CD4-positive, alpha-beta T cell treated with Interleukin-17A for 4 hours (primary cell): ENCODE results near the gene TPD52L1.

ENCODE experiments used
- DNase-seq: peaks from one replicate; pipeline ENCODE4 v3.0.0-alpha.2; 2020; ENCODE audit warnings: mixed read lengths

TPD52L1 gene

DNA sequence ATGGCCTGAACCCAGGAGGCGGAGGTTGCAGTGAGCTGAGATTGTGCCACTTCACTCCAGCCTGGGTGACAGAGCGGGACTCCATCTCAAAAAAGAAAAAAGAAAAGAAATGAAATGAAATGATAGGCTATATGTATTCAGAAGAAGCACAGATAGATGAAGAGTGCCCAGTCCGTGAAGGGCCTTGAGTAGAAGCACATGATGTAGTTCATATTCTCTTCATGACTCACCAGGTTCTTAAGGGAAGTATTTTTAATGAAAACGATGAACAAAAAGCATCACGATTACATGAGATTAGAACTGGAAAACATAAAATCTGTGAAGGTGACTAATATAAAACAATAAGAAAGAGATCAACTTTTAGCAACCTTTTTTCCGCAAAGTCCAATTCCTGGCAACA is 29.8 kb downstream of the TPD52L1 start:
- DNase-seq: no peak

DNA sequence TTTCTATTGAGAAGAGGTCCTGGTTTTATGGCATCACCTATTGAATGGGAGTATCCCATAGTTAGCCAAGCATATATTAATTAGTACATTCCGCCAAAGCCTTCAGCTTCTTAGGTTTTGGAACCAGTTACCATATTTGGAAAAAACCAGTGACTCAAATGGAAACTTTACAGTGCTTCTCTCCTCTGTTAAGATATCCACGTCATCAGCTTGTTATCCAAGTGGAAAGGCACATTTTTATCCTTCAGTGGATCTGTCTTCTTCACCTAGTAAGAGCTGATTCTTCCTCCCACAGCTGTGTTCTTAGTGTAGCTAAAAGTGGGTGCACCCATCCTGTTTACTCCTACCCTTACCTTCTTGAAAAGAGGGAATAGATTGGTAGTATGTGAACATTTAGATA is 34.5 kb downstream of the TPD52L1 start:
- no peak for DNase-seq

DNA sequence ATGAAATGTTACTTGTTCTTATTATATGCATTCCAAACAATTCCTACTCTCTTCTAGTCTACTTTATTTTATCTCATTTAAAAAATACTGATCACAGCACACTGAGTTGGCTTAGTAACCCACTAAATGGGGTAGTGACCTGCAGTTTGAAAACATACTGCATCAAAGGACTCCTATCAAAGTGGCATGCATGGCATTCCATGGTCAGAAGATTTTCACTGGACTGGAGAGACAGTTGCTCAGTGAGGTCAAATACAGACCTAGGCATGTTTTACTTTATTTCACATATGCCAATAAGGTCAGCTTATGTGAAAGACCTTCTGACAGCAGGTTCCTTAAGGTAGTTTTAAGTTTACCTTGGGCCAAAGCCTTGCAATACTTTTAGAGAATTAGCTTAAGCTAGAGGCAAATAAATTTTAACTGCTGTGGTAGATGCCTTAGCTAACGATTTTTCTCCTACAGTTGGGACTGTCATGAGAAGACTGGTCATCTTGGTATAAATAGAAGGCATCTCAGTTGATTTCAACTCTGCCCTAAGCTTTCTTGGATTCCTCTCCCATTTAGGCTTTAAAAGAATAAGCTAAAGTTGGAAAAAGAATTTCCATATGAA is 35.1 kb downstream of the TPD52L1 start:
- DNase-seq: no peak

DNA sequence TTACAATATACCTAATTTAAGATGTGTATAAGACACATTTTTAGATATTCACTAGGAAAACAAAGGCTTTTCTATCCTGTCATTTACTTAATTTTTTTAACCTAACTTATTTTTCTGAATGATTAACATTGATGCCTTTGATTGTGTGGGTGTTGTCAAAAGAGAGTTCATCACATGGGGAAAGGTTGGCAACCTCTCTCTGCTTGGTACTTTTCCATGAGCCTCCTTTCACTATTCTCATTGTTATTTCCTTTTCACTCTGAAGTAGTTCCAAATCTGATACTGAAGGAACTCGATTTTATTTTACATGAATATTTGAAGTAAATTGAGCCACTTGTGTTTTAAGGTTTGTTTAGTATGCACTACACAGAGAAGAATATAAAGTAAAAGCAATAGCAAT is 35.9 kb downstream of the TPD52L1 start:
- DNase-seq: no peak

DNA sequence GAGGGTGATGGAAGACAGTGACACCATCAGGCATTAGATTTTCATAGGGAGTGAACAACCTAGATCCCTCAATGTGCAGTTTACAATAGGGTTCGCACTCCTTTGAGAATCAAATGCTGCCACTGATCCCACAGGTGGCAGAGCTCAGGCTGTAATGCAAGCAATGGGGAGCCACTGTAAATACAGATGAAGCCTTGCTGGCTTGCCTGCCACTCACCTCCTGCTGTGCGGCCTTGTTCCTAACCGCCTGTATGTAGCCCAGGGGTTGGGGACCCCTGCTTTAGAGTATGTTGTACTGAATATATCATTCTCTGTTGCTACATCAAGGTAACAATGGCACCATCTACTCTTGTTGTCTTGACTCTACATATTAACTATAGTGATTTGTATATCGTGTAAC is 37.1 kb downstream of the TPD52L1 start:
- DNase-seq: no peak

DNA sequence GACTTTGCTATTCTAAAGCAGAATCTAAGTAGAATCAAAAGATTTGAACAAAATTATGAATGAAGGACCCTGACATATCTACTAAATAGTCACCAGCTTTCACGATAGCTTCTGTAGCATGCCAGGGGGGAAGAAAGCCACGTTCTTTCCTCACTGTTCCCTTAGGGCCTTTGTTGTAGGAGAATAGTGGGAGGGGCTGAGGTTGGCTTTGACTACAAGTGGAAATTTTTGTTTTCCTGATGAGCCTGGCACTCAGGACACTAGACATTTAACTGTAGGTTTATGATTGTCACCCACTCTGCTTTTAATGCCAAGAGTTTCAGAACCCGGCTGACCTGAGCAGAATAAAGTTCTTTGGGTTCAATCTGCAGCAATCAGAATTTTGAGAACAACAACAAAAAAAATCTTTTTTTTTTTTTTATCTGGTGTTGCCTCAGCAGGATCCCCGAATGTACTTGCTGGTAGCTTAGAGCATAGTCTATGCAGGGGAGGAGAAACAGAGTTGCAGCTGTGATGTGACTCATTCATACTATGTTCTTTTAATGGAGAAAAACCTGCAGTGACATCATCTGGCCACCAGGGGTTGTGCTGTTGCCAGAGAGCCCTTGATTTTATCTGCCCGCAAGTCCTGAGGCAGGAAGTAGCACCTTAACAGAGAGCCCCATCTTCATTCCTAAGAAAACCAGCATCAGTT is 38.5 kb downstream of the TPD52L1 start:
- peak; percentile 65 for DNase-seq

DNA sequence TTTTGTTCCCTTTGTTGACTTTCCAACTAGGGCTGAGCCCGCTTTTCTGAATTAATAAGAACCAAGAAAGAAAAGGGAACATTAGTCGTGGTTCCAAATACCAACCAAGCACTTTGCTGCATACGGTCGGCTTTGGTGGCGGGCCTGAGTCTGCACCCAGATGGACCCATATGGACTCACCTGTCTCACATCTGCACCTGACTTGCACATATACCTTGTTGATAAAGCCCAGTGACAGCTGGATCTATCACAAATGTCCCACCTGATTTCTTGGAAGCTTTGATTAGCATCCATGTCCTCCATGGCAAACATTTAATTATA is 39.0 kb downstream of the TPD52L1 start:
- no peak for DNase-seq

DNA sequence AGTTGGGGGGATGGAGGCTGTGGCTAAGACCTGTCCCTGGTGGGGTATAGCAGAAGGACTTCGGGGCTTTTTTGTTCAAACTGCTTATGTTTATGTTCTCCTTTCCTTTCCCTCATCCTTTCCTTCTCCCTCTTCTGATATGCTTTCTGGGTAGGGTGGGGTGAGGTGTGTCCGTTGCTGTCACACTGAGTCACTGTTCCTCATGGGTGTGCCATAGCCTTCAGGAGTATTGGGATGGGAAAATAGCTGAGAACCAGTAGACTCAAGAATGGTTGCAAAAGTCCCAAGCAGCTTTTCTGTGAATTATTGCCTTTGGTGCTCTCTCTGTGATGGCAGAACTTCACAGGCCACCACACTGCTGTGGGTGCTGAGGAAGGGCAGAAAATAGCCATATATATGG is 39.6 kb downstream of the TPD52L1 start:
- DNase-seq: no peak

DNA sequence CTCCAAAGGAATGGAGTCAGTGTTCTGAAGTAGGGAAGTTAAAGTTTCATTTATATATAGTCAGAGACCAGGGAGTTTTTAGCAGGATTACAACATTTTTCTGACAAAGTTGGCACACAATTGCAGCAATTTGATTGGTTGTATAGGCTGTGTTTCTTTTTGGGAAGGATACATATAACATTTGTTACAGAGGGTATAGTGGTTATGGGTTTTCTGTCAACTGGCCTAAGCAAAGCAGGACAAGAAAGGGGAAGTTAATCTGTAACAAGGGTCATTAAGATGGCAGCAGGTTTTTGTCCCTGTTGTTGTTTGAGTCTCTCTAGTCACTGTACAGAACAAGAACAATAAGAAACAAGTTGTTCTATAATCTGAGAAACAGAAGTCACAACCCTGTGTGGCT is 41.4 kb downstream of the TPD52L1 start:
- DNase-seq: no peak

DNA sequence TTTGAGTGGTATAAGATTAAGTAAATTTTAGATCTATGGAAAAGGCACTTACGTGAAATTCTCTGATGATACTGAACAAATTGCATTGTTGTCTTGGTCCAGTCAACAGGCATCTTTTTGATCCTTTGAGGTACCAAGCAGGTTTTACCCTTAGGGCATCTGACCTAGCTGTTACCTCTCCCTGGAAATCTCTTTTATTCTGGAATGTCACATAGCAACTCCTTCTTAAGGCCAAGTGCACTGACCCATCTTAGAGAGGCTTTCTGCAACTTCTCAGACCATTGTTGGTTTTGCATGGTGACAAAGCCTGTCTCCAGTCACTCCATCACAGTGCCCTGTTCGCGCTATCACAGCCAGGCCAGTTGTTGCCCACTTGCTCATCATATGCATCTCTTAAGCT is 42.0 kb downstream of the TPD52L1 start:
- no peak for DNase-seq

DNA sequence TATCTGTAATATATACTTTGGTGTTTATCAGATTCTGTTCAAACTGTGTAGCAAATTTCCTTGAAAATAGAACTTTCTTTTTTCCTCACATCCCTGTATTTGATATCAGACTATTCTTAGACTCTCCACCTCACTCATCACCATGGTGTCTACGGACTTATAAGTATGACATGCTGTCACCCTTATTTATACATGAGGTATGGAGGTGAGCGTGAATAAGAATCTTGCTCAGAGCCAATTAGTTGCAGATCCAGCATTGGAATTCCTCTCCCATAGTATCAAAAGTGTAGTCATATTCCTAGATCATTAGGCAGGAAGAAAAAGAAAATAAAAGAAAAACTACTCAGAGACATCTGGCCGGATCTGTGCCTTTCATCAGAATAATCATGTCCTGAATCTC is 43.0 kb downstream of the TPD52L1 start:
- no peak for DNase-seq

DNA sequence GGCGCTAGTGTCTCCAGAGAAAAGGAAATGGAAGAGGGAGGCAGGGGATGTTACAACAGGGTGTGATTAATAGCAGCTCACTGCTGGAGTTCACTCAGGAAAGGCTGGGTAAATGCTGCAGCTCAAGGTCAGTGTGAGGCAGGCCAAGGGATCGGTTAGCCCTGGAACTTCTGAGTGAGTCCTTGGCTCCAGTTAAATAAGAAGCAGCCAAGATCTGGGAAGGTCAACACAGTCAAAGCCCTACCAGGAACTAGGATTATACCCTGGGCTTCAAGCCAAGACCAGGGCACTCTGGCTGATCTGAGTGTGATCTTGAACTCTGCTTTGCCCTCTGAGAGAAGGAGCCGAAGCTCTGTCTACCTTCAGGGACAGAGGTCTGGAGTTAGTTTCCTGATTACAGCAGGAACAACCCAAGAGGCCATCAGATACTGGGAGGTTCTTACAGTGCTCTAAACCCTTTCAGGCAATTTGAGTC is 44.3 kb downstream of the TPD52L1 start:
- DNase-seq: no peak

DNA sequence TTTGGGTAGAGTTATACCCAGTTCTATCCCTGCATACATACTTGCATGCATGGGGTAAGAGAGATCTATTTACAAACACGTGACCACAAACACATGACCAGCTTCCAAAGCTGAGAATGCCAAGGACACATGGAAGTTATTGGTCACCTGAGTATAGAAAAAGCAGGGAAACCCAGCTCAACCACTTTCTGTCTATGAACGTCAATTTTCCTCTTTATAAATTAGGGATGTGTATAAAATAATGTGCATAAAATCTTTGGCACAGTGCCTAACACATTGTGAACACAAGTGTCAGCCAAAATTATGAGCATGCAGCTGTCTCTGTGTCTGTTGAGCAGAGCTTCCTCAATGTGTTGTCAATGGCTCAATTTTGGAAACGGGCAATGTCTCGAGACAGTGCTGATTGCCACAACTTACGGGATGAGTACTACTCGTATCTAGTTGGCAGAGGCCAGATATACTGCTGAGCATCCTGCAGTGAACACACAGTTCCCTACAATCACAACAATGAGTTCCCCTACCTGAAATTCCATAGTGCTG is 44.9 kb downstream of the TPD52L1 start:
- DNase-seq: no peak

DNA sequence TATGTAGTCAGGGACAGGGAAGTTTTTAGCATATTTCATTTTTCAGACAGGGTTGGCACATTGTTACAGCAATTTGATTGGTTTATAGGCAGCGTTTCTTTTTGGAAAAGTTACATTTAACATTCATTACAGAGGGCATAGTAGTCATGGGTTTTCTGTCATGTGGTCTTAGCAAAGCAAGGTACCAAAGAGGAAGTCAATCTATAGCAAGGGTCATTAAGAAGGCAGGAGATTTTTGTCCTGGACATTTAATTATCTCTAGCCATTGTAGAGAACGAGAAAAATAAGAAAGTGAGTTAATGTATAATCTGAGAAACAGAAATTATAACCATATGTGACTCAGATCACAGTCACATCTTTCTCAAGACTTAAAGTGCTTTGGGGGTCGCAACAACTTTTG is 47.4 kb downstream of the TPD52L1 start:
- DNase-seq: no peak

DNA sequence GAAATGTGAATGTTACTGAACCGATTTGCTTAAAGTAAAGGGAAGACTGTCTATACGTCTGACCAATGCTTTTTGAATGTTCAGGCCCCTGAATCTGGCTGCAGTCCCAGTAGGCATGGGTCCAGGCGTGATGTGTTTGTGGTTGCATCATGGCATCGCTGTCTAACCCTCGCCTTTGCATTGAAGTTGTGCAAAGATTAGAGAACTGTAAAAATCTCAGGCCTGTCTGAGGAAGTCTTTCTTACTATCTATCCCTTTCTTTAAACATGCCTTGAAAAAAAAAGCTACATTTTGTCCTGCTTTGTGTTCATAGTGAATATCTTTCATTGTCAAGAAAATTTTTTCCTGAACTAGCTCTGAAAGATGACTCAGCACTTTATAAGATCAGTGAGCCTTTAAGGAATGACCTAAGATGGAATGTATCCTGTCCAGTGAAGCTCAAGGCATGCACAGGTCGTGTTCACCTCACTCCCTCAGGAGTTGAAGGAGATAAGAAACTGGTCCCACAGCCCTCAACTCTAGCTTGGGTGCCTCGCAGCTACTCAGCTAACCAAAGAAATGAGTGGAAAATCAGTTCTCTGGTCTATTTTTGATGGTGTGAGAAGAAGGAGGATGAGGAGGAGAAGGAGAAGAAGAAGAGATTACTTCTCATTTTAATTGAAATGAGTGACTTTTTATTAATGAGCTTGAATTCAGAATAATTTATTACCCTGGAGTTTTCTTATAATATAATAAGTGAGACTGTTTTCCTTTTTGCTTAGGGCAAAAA is 48.6 kb downstream of the TPD52L1 start:
- no peak for DNase-seq

DNA sequence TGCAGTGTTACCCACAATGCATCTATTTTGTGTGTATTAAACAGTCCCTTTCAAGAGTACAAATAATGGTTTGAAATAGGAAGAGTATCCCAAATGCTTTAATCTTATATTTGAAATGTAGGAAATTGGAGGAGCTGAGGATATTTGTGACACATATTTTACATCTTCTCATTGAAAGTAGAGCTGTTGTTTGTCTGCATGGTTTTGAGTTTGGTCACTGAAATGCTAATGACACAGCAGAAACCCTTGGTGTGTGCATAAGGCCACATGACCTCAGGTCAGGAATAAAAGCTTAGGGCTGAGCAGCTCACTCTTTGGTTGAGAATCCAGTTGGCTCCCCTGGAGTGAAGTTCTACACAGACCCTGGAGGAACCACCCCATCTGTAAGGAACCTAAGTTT is 49.8 kb downstream of the TPD52L1 start:
- no peak for DNase-seq

DNA sequence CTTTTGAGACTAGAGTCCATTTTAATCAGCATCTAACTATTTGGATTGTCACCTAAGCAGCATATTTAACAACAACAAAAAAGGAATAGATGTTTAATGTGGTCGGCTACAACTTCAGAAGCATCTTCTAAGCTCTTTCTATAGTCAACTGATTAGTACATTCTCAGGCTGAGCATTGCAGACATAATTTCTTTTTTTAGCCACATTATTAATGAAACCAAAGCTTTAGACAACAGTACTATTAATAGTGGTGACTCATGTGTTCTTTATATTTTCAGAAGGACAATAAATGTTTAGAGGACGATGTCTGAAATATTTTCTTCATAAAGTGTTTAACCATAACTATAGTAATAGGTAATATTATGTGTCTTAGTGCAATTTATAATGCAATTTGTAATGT is 52.4 kb downstream of the TPD52L1 start:
- no peak for DNase-seq

DNA sequence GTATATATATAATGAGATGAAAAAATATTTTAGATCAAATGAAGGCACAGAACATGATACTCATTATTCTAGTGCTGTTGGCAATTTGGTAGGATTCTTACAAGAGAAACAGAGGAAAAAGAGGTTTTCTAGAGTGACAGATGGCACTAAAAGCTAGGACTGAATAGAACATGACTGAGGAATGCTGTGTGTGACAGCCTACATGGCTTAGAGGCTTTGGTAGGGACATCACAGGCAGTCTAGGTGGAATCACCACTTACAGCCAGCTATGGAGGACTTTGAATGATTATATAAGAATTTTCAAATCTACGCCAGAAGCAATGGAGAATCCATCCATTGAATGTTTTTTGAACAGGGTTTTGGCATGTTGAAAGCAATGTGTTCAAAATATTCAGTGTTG is 52.8 kb downstream of the TPD52L1 start:
- no peak for DNase-seq

DNA sequence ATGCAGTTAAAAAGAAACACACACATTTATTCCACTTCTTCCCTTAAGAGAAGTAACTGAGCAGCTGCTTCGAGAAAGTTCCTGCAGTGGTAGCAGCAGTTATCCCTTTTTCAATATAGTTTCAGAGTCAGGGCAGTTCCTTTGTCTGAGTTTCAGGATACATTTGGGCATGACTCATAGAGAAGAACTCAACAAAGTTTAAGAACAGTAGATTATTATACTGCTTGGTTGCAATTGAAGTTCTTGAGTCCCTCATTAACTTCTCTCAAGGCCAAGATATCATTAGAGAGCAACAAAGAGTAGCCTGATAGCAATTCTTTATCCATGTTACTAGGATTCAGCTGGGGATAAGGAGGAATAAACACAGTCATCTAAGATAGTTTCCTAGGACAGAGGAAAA is 54.4 kb downstream of the TPD52L1 start:
- no peak for DNase-seq

DNA sequence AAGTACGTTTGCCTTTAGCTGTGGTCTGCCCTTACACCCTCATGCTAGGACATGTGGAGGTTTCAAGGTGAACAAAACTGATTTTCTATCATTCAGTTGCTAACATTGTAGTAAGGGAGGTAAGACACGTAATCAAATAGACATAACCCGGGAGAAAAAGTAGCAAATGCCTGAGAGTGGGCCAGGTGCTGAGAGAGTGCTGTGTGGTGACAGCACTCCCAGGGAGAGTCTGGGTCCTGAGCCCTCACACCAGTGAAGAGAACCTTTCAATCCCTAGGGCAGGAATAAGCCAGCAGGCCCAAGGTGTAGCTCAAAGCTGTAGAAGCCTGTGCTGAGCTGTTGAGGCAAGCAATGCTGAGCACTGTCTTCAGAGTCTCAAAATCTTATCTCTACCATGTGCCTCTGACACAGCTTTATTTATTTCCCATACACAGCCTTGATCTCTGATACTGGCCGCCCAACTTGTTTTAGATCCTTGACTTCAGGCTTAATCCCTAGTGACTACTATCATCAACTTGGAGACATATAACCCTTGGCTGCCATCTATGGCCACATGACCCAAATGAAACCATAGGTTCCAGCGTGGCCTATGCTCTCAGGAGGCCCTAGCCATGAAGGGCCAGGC is 55.2 kb downstream of the TPD52L1 start:
- no peak for DNase-seq

DNA sequence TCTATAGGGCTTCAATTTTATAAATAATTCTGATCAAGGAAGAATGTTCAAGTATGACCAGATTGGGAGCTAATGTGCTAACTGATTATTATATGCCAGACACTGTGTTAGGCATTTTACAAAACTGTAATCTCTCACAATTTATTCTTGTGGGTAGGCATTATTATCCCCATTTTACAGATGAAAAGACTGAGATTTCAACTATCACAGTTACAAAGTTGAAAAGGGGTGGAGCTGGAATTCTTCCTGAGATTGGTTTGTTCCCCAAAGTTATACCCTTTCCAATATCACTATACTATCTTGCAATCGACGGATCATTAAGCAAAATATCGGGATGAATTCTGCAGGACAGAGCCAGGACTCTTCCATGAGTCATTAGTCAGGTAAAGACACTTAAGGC is 57.1 kb downstream of the TPD52L1 start:
- DNase-seq: no peak

DNA sequence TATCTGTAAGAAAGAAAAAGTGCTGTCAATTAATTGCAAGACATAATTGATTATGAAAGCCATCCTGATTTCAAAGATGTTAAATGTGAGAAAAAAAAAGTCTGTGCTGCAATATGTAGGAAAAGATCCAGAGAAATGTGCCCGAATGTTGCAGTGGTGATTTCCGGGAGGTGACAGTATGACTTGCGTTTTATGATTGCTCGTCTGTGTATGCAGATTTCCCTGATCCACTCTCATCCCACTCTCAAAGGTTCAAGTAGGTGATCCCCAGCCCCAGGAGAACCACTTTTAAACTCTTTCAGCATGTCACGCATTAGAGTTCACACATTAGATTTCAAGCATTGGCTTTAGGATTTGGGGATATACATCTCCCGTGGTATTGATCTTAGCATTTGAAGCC is 57.8 kb downstream of the TPD52L1 start:
- no peak for DNase-seq

DNA sequence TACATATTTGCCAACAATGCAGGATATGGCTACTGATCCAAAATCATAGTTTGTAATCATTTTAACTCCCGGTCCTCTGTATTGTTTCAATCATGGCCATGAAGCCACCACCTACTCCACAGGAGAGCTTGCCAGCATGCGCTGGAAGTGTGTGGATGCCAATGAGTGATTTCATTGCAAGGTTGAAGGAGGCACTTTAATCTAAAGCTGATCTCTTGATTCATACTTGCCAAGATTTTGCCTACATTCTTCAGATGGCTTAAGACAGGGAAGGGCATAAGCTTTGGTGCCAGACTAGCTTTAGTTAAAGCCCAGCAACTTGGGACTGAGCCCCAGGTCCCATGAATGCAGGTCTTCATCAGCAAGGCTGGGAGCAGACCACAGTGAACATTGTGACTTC is 58.8 kb downstream of the TPD52L1 start:
- DNase-seq: no peak

DNA sequence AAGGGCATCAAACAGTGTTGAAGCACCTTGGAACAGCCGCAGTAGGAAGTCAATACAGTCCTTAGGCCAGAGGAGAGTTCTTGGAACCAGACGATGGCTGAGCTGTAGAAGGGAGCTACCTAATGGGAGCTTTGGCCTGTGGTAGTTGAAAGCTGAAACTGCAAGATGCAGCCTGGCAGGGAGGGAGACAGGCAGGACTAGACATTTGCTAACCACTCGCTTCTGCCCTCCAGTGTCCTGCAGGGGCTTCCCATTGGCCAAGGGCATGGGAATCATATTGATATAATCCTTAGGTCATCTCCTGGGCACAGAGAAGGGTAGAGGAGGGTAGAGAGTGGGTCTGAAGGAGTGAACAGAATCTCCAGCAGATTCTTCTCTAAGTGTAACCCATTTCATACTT is 60.4 kb downstream of the TPD52L1 start:
- DNase-seq: no peak
